ENCODE data around the gene TAF11L7. TPM values are rescaled to one million over a fixed set of nuclear protein-coding genes. Genes with fewer than 3 reads are reported as not detected.
"Not testable (repeated sequence)": the region's sequence is repeated elsewhere in the genome, so short reads cannot be mapped to it uniquely, and the experiment has no call there.

TAF11L7 gene
- total RNA-seq: not detected
- polyA plus RNA-seq (ENCODE audit: insufficient read length in 2 of 2): not detected
- long read RNA-seq, donor 1: 0 reads
- long read RNA-seq, donor 2: 0 reads
- long read RNA-seq, donor 3: 0 reads
- long read RNA-seq, donor 4: 0 reads

DNA sequence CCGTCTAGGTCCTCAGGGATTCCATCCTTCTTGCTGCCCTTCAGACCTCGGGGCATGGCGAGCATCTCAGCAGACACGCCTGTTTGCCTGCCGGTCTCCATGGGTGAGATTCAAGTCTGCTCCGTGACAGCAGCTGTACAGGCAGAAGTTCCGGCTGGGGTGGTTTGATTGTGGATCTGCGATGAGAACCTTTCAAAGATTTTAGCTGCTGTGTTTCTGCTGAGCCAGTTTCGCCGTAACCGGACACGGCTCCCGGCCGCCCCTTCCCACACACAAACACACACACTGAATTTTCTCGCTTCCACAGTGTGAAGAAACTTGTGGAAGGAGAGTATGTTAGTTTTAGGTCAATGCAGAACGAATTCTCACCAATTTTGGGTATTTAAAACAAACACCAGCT is at the start of gene TAF11L7:
TSS of gene TAF11L7 (minus strand) at position 101 of the 400 bp plus-strand sequence.
- H3K27ac ChIP-seq (ENCODE audit: low read depth, low read length); H3K9me3 ChIP-seq (ENCODE audit: control insufficient read depth, insufficient read depth, low read length); H3K4me1 ChIP-seq (ENCODE audit: control insufficient read depth, insufficient read depth, low read length); H3K27me3 ChIP-seq (ENCODE audit: control insufficient read depth, insufficient read depth, low read length); DNase-seq (ENCODE audit: low read depth in 4 of 6, low spot score in 6 of 6); H3K4me3 ChIP-seq (ENCODE audit: low read depth, low read length); H3K36me3 ChIP-seq (ENCODE audit: control insufficient read depth, insufficient read depth, low read length): not testable (repeated sequence)
- WGBS (ENCODE audit: insufficient coverage): no CpG with 5 or more reads among the region's 16 CpGs

GRCh38 chr5:17634160-17634559 is 48.6 kb upstream of the TAF11L7 start, which contains the start of gene TAF11L14:
Gene TAF11L14 (plus strand): TSS chr5:17634460.
- H3K4me1 ChIP-seq (ENCODE audit: control insufficient read depth, insufficient read depth, low read length): no peaks in the 10 kb centered on the region
- H3K27me3 ChIP-seq (ENCODE audit: control insufficient read depth, insufficient read depth, low read length): no peaks in the 10 kb centered on the region
- H3K36me3 ChIP-seq (ENCODE audit: control insufficient read depth, insufficient read depth, low read length): no peaks in the 10 kb centered on the region
- no peak within 1 kb of the TSS for H3K4me3 ChIP-seq (ENCODE audit: low read depth, low read length)
- 85% methylated on average over 4 of the region's 5 CpGs for WGBS (ENCODE audit: insufficient coverage)
- DNase-seq (ENCODE audit: low read depth in 4 of 6, low spot score in 6 of 6): no peak
- H3K9me3 ChIP-seq (ENCODE audit: control insufficient read depth, insufficient read depth, low read length): no peaks in the 10 kb centered on the region
- H3K27ac ChIP-seq (ENCODE audit: low read depth, low read length): no peak within 1 kb of the TSS

DNA sequence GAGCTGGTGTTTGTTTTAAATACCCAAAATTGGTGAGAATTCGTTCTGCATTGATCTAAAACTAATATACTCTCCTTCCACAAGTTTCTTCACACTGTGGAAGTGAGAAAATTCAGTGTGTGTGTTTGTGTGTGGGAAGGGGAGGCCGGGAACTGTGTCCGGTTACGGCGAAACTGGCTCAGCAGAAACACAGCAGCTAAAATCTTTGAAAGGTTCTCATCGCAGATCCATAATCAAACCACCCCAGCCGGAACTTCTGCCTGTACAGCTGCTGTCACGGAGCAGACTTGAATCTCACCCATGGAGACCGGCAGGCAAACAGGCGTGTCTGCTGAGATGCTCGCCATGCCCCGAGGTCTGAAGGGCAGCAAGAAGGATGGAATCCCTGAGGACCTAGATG is 46.2 kb upstream of the TAF11L7 start, which contains the start of gene TAF11L13:
TSS of gene TAF11L13 (plus strand) at position 301 of the 400 bp plus-strand sequence.
- H3K27me3 ChIP-seq (ENCODE audit: control insufficient read depth, insufficient read depth, low read length); H3K4me3 ChIP-seq (ENCODE audit: low read depth, low read length); H3K36me3 ChIP-seq (ENCODE audit: control insufficient read depth, insufficient read depth, low read length); H3K9me3 ChIP-seq (ENCODE audit: control insufficient read depth, insufficient read depth, low read length); H3K4me1 ChIP-seq (ENCODE audit: control insufficient read depth, insufficient read depth, low read length); H3K27ac ChIP-seq (ENCODE audit: low read depth, low read length); DNase-seq (ENCODE audit: low read depth in 4 of 6, low spot score in 6 of 6): not testable (repeated sequence)
- no CpG with 5 or more reads among the region's 12 CpGs for WGBS (ENCODE audit: insufficient coverage)

DNA sequence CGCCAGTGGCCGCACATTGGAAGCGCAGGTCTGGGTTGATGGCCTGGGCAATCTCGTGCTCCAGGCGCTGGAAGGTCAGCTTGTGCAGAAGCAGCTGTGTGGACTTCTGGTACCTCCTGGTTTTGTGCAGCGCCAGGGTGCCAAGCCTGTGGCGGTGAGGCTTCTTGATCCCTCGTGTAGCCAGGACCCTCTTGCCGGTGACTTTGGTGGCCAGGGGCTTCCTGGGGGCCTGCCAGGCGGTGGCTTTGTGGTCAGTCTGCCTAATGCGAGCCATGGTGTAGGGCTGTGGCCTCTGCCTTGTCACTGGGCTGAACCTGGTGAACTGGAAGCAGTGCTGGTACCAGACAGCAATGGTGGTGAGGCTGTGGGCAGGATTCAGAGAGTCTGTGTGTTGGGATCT is 40.1 kb upstream of the TAF11L7 start:
- H3K27me3 ChIP-seq (ENCODE audit: control insufficient read depth, insufficient read depth, low read length): no peaks in the 10 kb centered on the region
- no peaks in the 10 kb centered on the region for H3K4me1 ChIP-seq (ENCODE audit: control insufficient read depth, insufficient read depth, low read length)
- no peaks in the 10 kb centered on the region for H3K36me3 ChIP-seq (ENCODE audit: control insufficient read depth, insufficient read depth, low read length)
- no peak overlapping the region for H3K4me3 ChIP-seq (ENCODE audit: low read depth, low read length)
- no peak overlapping the region for H3K27ac ChIP-seq (ENCODE audit: low read depth, low read length)
- 97% methylated on average over 10 of the region's 11 CpGs for WGBS (ENCODE audit: insufficient coverage)
- DNase-seq (ENCODE audit: low read depth in 4 of 6, low spot score in 6 of 6): no peak
- H3K9me3 ChIP-seq (ENCODE audit: control insufficient read depth, insufficient read depth, low read length): no peaks in the 10 kb centered on the region

- Histone ChIP-seq H3K4me3 (ENCODE audit: low read depth, low read length) (no peak overlapping the region), H3K27ac (ENCODE audit: low read depth, low read length) (no peak overlapping the region), H3K9me3 (ENCODE audit: control insufficient read depth, insufficient read depth, low read length) (no peaks in the 10 kb centered on the region), H3K27me3 (ENCODE audit: control insufficient read depth, insufficient read depth, low read length) (no peaks in the 10 kb centered on the region), H3K36me3 (ENCODE audit: control insufficient read depth, insufficient read depth, low read length) (no peaks in the 10 kb centered on the region), H3K4me1 (ENCODE audit: control insufficient read depth, insufficient read depth, low read length) (no peaks in the 10 kb centered on the region)
- DNase-seq (ENCODE audit: low read depth in 4 of 6, low spot score in 6 of 6): no peak
- WGBS (ENCODE audit: insufficient coverage): 86% methylated on average over 14 of the region's 17 CpGs
Measured at GRCh38 chr5:17620627-17621026, 35.1 kb upstream of the TAF11L7 start.

DNA sequence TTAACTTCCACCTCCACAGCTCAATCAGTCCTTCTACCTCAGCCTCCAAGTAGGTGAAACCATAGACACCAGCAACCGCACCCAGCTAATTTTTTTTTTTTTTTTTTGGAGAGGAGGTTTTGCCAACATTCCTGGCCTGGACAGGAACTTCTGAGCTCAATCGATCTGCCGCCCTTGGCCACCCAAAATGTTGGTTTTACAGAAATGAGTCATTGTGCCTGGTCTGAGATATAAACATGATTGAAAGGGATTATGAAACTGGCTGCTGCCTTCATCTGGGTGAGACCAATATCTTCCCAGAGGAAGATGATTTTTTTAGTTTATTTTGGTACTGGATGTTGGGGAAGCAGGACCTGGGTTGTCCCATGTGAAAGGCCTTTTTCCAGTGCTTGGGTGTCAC is 33.8 kb upstream of the TAF11L7 start:
- Histone ChIP-seq H3K27ac (ENCODE audit: low read depth, low read length) (no peak overlapping the region), H3K27me3 (ENCODE audit: control insufficient read depth, insufficient read depth, low read length) (no peaks in the 10 kb centered on the region), H3K36me3 (ENCODE audit: control insufficient read depth, insufficient read depth, low read length) (no peaks in the 10 kb centered on the region), H3K4me1 (ENCODE audit: control insufficient read depth, insufficient read depth, low read length) (no peaks in the 10 kb centered on the region), H3K9me3 (ENCODE audit: control insufficient read depth, insufficient read depth, low read length) (no peaks in the 10 kb centered on the region), H3K4me3 (ENCODE audit: low read depth, low read length) (no peak overlapping the region)
- 94% methylated on average over 2 of the region's 3 CpGs for WGBS (ENCODE audit: insufficient coverage)
- DNase-seq (ENCODE audit: low read depth in 4 of 6, low spot score in 6 of 6): no peak

DNA sequence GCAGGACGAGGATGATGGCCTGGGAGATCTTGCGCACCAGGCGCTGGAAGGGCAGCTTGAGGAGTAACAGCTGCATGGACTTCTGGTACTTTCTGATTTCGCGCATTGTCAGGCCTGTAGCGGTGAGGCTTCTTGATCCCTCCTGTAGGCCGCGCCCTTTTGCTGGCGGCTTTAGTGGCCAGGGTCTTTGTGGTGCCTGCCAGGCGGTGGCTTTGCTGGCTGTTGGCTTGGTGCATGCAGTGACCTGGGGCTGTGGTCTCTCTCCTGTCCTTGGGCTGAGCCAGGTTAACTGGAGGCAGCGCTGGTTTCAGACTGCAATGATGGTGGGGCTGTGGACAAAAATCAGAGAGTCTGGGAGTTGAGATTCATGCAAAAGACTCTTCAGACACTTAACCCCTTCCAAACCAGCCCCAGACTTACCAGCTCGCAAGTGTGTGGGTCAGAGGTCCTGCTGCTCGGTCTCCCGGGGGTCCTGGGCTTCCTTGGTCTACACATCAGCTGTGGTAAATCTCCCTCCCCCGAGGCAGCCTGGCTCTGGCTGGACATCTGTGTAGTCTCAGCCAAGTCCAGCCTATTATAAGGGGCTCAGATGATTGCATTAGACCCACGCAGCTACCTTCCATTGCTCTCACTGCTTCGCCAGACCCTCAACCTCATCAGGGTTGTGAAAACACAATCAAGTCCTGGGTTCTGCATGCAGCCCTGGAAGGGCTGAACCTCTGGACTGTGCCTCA is 29.5 kb upstream of the TAF11L7 start:
- WGBS (ENCODE audit: insufficient coverage): 96% methylated on average over 14 of the region's 17 CpGs
- Histone ChIP-seq H3K27me3 (ENCODE audit: control insufficient read depth, insufficient read depth, low read length) (no peaks in the 10 kb centered on the region), H3K4me1 (ENCODE audit: control insufficient read depth, insufficient read depth, low read length) (no peaks in the 10 kb centered on the region), H3K9me3 (ENCODE audit: control insufficient read depth, insufficient read depth, low read length) (no peaks in the 10 kb centered on the region), H3K27ac (ENCODE audit: low read depth, low read length) (no peak overlapping the region), H3K4me3 (ENCODE audit: low read depth, low read length) (no peak overlapping the region), H3K36me3 (ENCODE audit: control insufficient read depth, insufficient read depth, low read length) (no peaks in the 10 kb centered on the region)
- no peak for DNase-seq (ENCODE audit: low read depth in 4 of 6, low spot score in 6 of 6)

DNA sequence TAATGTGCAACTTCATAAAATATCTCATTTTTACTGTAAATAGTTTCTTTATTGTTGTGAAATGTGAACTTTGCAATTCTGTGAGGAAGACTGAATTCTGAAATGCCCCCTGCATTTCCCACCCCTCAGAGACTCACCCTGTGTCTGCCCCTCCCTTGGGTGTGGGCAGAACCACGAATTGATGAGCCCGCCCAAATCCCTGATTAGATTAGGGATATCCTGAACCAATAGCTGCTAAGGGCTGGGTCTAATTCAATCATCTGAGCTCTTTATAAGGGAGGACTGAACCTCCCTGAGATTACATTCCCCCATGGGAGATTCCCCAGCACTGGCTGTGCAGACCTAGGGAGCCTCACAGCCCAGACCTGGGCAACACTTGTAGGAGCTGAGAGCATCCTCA is 24.5 kb upstream of the TAF11L7 start, which contains the start of gene TAF11L12:
TSS of gene TAF11L12 (plus strand) at position 301 of the 400 bp plus-strand sequence.
- 80% methylated on average over 1 of the region's 2 CpGs for WGBS (ENCODE audit: insufficient coverage)
- not testable (repeated sequence) for H3K27ac ChIP-seq (ENCODE audit: low read depth, low read length); H3K4me1 ChIP-seq (ENCODE audit: control insufficient read depth, insufficient read depth, low read length); H3K36me3 ChIP-seq (ENCODE audit: control insufficient read depth, insufficient read depth, low read length); H3K27me3 ChIP-seq (ENCODE audit: control insufficient read depth, insufficient read depth, low read length); DNase-seq (ENCODE audit: low read depth in 4 of 6, low spot score in 6 of 6); H3K4me3 ChIP-seq (ENCODE audit: low read depth, low read length); H3K9me3 ChIP-seq (ENCODE audit: control insufficient read depth, insufficient read depth, low read length)

DNA sequence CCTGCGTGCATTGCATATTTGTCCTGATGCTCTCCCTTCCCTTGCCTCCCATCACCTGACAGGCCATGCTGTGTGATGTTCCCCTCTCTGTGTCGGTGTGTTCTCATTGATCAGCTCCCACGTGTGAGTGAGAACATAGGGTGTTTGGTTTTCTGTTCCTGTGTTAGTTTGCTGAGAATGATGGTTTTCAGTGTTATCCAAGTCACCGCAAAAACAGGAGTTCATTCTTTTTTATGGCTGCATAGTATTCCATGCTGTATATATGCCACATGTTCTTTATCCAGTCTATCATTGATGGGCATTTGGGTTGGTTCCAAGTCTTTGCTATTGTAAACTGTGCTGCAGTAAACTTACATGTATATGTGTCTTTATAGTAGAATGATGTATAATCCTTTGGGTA is 21.9 kb upstream of the TAF11L7 start:
- not testable (repeated sequence) for H3K36me3 ChIP-seq (ENCODE audit: control insufficient read depth, insufficient read depth, low read length); DNase-seq (ENCODE audit: low read depth in 4 of 6, low spot score in 6 of 6); H3K9me3 ChIP-seq (ENCODE audit: control insufficient read depth, insufficient read depth, low read length); H3K4me3 ChIP-seq (ENCODE audit: low read depth, low read length); H3K27ac ChIP-seq (ENCODE audit: low read depth, low read length); H3K4me1 ChIP-seq (ENCODE audit: control insufficient read depth, insufficient read depth, low read length); H3K27me3 ChIP-seq (ENCODE audit: control insufficient read depth, insufficient read depth, low read length)
- 83% methylated on average over 1 of the region's 4 CpGs for WGBS (ENCODE audit: insufficient coverage)

- no peaks in the 10 kb centered on the region for H3K9me3 ChIP-seq (ENCODE audit: control insufficient read depth, insufficient read depth, low read length)
- no peak overlapping the region for H3K27ac ChIP-seq (ENCODE audit: low read depth, low read length)
- no peak overlapping the region for H3K4me3 ChIP-seq (ENCODE audit: low read depth, low read length)
- H3K27me3 ChIP-seq (ENCODE audit: control insufficient read depth, insufficient read depth, low read length): no peaks in the 10 kb centered on the region
- H3K4me1 ChIP-seq (ENCODE audit: control insufficient read depth, insufficient read depth, low read length): no peaks in the 10 kb centered on the region
- no peaks in the 10 kb centered on the region for H3K36me3 ChIP-seq (ENCODE audit: control insufficient read depth, insufficient read depth, low read length)
- 98% methylated on average over 5 of the region's 14 CpGs for WGBS (ENCODE audit: insufficient coverage)
- no peak for DNase-seq (ENCODE audit: low read depth in 4 of 6, low spot score in 6 of 6)
Measured at GRCh38 chr5:17604951-17605350, 19.4 kb upstream of the TAF11L7 start.

All from spinal cord (tissue), 10 donors.